ENCODE measurements around the gene KREMEN1.

DNA sequence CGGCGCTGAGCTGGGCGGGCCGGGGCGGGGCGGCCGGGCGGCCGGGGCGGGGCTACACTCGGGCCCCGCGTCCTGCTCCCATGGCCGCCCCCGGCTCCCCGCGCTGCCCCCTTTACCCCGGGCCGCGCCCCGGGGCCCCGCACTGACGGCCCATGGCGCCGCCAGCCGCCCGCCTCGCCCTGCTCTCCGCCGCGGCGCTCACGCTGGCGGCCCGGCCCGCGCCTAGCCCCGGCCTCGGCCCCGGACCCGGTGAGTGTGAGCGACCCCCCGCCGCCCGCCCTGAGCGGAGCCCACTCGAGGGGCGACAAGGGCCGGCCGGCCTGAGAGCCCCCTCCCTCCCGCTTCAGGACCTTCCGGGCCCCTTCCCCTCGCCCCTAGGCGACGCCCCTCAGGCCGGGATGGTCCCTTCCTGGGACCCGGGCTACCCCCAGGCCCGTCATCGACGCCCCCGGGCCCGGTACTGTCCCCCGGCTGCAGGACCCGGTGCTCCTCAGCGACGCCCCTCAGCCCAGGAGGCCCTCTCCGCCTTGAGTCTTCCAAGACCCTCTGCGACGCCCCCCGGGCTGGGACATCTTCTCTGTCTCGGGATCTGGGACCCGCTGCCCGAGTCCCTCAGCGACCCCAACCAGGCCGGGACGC is at the start of gene KREMEN1:
- TF ChIP-seq, protein P1, sequence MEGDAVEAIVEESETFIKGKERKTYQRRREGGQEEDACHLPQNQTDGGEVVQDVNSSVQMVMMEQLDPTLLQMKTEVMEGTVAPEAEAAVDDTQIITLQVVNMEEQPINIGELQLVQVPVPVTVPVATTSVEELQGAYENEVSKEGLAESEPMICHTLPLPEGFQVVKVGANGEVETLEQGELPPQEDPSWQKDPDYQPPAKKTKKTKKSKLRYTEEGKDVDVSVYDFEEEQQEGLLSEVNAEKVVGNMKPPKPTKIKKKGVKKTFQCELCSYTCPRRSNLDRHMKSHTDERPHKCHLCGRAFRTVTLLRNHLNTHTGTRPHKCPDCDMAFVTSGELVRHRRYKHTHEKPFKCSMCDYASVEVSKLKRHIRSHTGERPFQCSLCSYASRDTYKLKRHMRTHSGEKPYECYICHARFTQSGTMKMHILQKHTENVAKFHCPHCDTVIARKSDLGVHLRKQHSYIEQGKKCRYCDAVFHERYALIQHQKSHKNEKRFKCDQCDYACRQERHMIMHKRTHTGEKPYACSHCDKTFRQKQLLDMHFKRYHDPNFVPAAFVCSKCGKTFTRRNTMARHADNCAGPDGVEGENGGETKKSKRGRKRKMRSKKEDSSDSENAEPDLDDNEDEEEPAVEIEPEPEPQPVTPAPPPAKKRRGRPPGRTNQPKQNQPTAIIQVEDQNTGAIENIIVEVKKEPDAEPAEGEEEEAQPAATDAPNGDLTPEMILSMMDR (IDR thresholded peaks at IDR 0.05 in 4 of 5, conservative IDR thresholded peaks at IDR 0.05 in 1 of 5) = no peak
- peak; percentile 14 to 40 for TF ChIP-seq POLR2A (IDR thresholded peaks at IDR 0.05)
